GM23248 (cell line): ENCODE data around the gene STK32B. TPM values are rescaled to one million over a fixed set of nuclear protein-coding genes. Genes with fewer than 3 reads are reported as not detected.

Source experiments
- DNase-seq: peaks from one replicate; pipeline ENCODE4 v3.0.0-alpha.2; 2015
- H2AFZ ChIP-seq: fragments of 200-600 bp; sonication (generic); 2 replicates; pipeline ENCODE4 v1.6.1; 2016; ENCODE audit warnings: antibody characterized with exemption
- H3F3A ChIP-seq: fragments of 200-600 bp; sonication (generic); 2 replicates; pipeline ENCODE4 v1.6.1; 2016; ENCODE audit warnings: mild to moderate bottlenecking, antibody characterized with exemption, mixed run types; ENCODE audit not compliant: insufficient read depth
- H3K27ac ChIP-seq: fragments of 200-600 bp; sonication (generic); 2 replicates; pipeline ENCODE4 v1.5.1; 2016; ENCODE audit warnings: mild to moderate bottlenecking
- H3K27me3 ChIP-seq: fragments of 200-600 bp; sonication (generic); replicated peaks from 2 replicates; pipeline ENCODE4 v1.6.1; 2016; ENCODE audit warnings: mild to moderate bottlenecking; ENCODE audit not compliant: insufficient read depth
- H3K36me3 ChIP-seq: fragments of 200-600 bp; sonication (generic); 2 replicates; pipeline ENCODE4 v1.6.1; 2016; ENCODE audit warnings: low read depth, mild to moderate bottlenecking
- H3K4me1 ChIP-seq: fragments of 200-600 bp; sonication (generic); 2 replicates; pipeline ENCODE4 v1.6.1; 2016; ENCODE audit warnings: mild to moderate bottlenecking; ENCODE audit not compliant: insufficient read depth
- H3K4me2 ChIP-seq: fragments of 200-600 bp; sonication (generic); one replicate; pipeline ENCODE4 v1.6.1; 2016; ENCODE audit warnings: mild to moderate bottlenecking; ENCODE audit not compliant: unreplicated experiment
- H3K4me3 ChIP-seq: fragments of 200-600 bp; sonication (generic); 2 replicates; pipeline ENCODE4 v1.5.1; 2016; ENCODE audit warnings: mild to moderate bottlenecking
- H3K79me2 ChIP-seq: fragments of 200-600 bp; sonication (generic); 2 replicates; pipeline ENCODE4 v1.6.1; 2016; ENCODE audit warnings: mild to moderate bottlenecking; ENCODE audit not compliant: insufficient read depth
- H3K9ac ChIP-seq: fragments of 200-600 bp; sonication (generic); 2 replicates; pipeline ENCODE4 v1.6.1; 2016; ENCODE audit warnings: mild to moderate bottlenecking
- H3K9me2 ChIP-seq: fragments of 200-600 bp; sonication (generic); 2 replicates; pipeline ENCODE4 v1.6.1; 2016; ENCODE audit warnings: mixed run types, mild to moderate bottlenecking, moderate library complexity; ENCODE audit not compliant: insufficient read depth
- H3K9me3 ChIP-seq: fragments of 200-600 bp; sonication (generic); one replicate; pipeline ENCODE4 v1.6.1; 2017; ENCODE audit warnings: low read depth
- H4K20me1 ChIP-seq: fragments of 200-600 bp; sonication (generic); 2 replicates; pipeline ENCODE4 v1.6.0; 2016; ENCODE audit not compliant: insufficient read depth
- EZH2 ChIP-seq: fragments of 200-600 bp; sonication (generic); IDR thresholded peaks from 2 replicates; pipeline ENCODE4 v1.6.1; 2018; ENCODE audit warnings: antibody characterized with exemption, mild to moderate bottlenecking; ENCODE audit not compliant: insufficient read depth, poor library complexity, severe bottlenecking
- EZH2phosphoT487 ChIP-seq: fragments of 200-600 bp; sonication (generic); IDR thresholded peaks from 2 replicates; pipeline ENCODE4 v1.6.1; 2018; ENCODE audit warnings: antibody characterized with exemption, moderate library complexity, mild to moderate bottlenecking, low read depth; ENCODE audit not compliant: insufficient read depth
- WGBS, 2 experiments: methylation state at CpG; one replicate each; pipeline ENCODE4 v1.1.6; 2015 to 2017; ENCODE audit warnings: low lambda C conversion rate in 2 of 2, low coverage in 1 of 2; ENCODE audit errors: missing lambda C conversion rate in 2 of 2; 5-methylcytosine and 5-hydroxymethylcytosine counted together
- in situ Hi-C: fragments of 300-500 bp; cut with MboI; formaldehyde crosslinking; loops from 2 replicates; pipeline ENCODE4 v1.15.0; 2020
- polyA plus RNA-seq: library from polyadenylated mRNA; unstranded; fragments of >200 nt; fragmentation: Nextera tagmentation; extraction: Ambion mirVana; gene quantifications from 2 replicates; pipeline ENCODE4 v1.2.1, GENCODE V29; 2016
- total RNA-seq: library from RNA; depleted of rRNA; stranded (reverse); fragments of >200 nt; shearing (Covaris generic); gene quantifications from 2 replicates; pipeline ENCODE4 v1.2.3, GENCODE V29; 2014

The STK32B gene
- total and polyA plus RNA-seq, 2 experiments from 2014 or later: 4.9 to 6.1 TPM

- 65 to 69% methylated on average over 6 of the region's 6 CpGs for WGBS, 2 experiments
- Histone ChIP-seq H2AFZ (no peak overlapping the region), H3K4me1 (no peaks in the 10 kb centered on the region), H3K4me2 (no peak overlapping the region), H4K20me1 (no peaks in the 10 kb centered on the region), H3K27me3 (no peaks in the 10 kb centered on the region), H3K36me3 (no peaks in the 10 kb centered on the region), H3K9me2 (no peaks in the 10 kb centered on the region), H3K4me3 (no peak overlapping the region), H3K27ac (no peak overlapping the region), H3K9me3 (no peaks in the 10 kb centered on the region), H3K79me2 (no peaks in the 10 kb centered on the region), H3K9ac (no peak overlapping the region), H3F3A (no peaks in the 10 kb centered on the region)
- in situ Hi-C loops: no loop called here
- no peak for TF ChIP-seq EZH2phosphoT487
- no peak for TF ChIP-seq EZH2
- no peak for DNase-seq
Measured at GRCh38 chr4:5260121-5260520, 208.8 kb downstream of the STK32B start.

GRCh38 chr4:5261866-5262265 is 210.6 kb downstream of the STK32B start:
- H3K79me2 ChIP-seq: no peaks in the 10 kb centered on the region
- no peaks in the 10 kb centered on the region for H3K36me3 ChIP-seq
- no peak for DNase-seq
- H3K27ac ChIP-seq: no peak overlapping the region
- H3K9me2 ChIP-seq: no peaks in the 10 kb centered on the region
- no peaks in the 10 kb centered on the region for H3K27me3 ChIP-seq
- 74 to 83% methylated on average over 4 of the region's 4 CpGs for WGBS, 2 experiments
- 0 out of 2 replicates have a peak, but pooled peaks cover 5% of the 10 kb centered on the region for H3F3A ChIP-seq
- TF ChIP-seq EZH2phosphoT487: no peak
- no peak for TF ChIP-seq EZH2
- in situ Hi-C loops: no loop called here
- no peaks in the 10 kb centered on the region for H4K20me1 ChIP-seq
- H3K4me3 ChIP-seq: no peak overlapping the region
- no peak overlapping the region for H3K4me2 ChIP-seq
- H2AFZ ChIP-seq: no peak overlapping the region
- H3K4me1 ChIP-seq: no peaks in the 10 kb centered on the region
- no peaks in the 10 kb centered on the region for H3K9me3 ChIP-seq
- H3K9ac ChIP-seq: no peak overlapping the region

GRCh38 chr4:5266991-5267390 is 215.7 kb downstream of the STK32B start:
- 51 to 54% methylated on average over 2 of the region's 2 CpGs for WGBS, 2 experiments
- no peaks in the 10 kb centered on the region for H3K27me3 ChIP-seq
- H3K4me1 ChIP-seq: peaks cover 8% of the 10 kb centered on the region
- no peaks in the 10 kb centered on the region for H3K9me2 ChIP-seq
- H3K27ac ChIP-seq: peak overlapping the region; percentile 71
- H3K79me2 ChIP-seq: no peaks in the 10 kb centered on the region
- 0 out of 2 replicates have a peak overlapping the region, but pooled peaks have one; percentile 20 for H3K9ac ChIP-seq
- peak; percentile 65 for DNase-seq
- 0 out of 2 replicates have a peak, but pooled peaks cover 5% of the 10 kb centered on the region for H3F3A ChIP-seq
- no peaks in the 10 kb centered on the region for H4K20me1 ChIP-seq
- in situ Hi-C loops: no loop called here
- H2AFZ ChIP-seq: no peak overlapping the region
- peak overlapping the region; percentile 43 for H3K4me2 ChIP-seq
- H3K9me3 ChIP-seq: no peaks in the 10 kb centered on the region
- peak overlapping the region; percentile 40; the same call in 1 of the 2 replicates for H3K4me3 ChIP-seq
- H3K36me3 ChIP-seq: no peaks in the 10 kb centered on the region
- TF ChIP-seq EZH2phosphoT487 (no peak), EZH2 (no peak)

GRCh38 chr4:5267408-5267807 is 216.1 kb downstream of the STK32B start:
- no peaks in the 10 kb centered on the region for H3K9me2 ChIP-seq
- peak; percentile 65 for DNase-seq
- H3K79me2 ChIP-seq: no peaks in the 10 kb centered on the region
- H3K36me3 ChIP-seq: no peaks in the 10 kb centered on the region
- H3K4me1 ChIP-seq: peaks cover 8% of the 10 kb centered on the region
- TF ChIP-seq EZH2phosphoT487: no peak
- no peak for TF ChIP-seq EZH2
- H4K20me1 ChIP-seq: no peaks in the 10 kb centered on the region
- H3K9me3 ChIP-seq: no peaks in the 10 kb centered on the region
- 0 out of 2 replicates have a peak overlapping the region, but pooled peaks have one; percentile 20 for H3K9ac ChIP-seq
- H3K27me3 ChIP-seq: no peaks in the 10 kb centered on the region
- H3K27ac ChIP-seq: peak overlapping the region; percentile 71
- H2AFZ ChIP-seq: no peak overlapping the region
- 0 out of 2 replicates have a peak, but pooled peaks cover 5% of the 10 kb centered on the region for H3F3A ChIP-seq
- 48 to 57% methylated on average over 8 of the region's 8 CpGs for WGBS, 2 experiments
- peak overlapping the region; percentile 43 for H3K4me2 ChIP-seq
- peak overlapping the region; percentile 40; the same call in 1 of the 2 replicates for H3K4me3 ChIP-seq
- in situ Hi-C loops: no loop called here
